Measurements from ENCODE around the gene SOCS1.

The SOCS1 gene

GRCh38 chr16:11205065-11205699 lies 50.8 kb downstream of the SOCS1 start:
- H3K4me2 ChIP-seq = peak overlapping the region; percentile 87
- H3K27ac ChIP-seq = peak overlapping the region; percentile 57; the same call in 1 of the 2 replicates
- no peaks in the 10 kb centered on the region for H3K36me3 ChIP-seq
- H3K9me3 ChIP-seq = peaks cover 14% of the 10 kb centered on the region
- no peaks in the 10 kb centered on the region for H4K20me1 ChIP-seq
- no peak overlapping the region for H3K4me3 ChIP-seq
- peaks cover 82% of the 10 kb centered on the region for H3K4me1 ChIP-seq
- H3K27me3 ChIP-seq = no peaks in the 10 kb centered on the region
- peak overlapping the region; percentile 60 for H3K9ac ChIP-seq
- TF ChIP-seq Cebpa-rat (IDR thresholded peaks at IDR 0.05) = no peak

DNA sequence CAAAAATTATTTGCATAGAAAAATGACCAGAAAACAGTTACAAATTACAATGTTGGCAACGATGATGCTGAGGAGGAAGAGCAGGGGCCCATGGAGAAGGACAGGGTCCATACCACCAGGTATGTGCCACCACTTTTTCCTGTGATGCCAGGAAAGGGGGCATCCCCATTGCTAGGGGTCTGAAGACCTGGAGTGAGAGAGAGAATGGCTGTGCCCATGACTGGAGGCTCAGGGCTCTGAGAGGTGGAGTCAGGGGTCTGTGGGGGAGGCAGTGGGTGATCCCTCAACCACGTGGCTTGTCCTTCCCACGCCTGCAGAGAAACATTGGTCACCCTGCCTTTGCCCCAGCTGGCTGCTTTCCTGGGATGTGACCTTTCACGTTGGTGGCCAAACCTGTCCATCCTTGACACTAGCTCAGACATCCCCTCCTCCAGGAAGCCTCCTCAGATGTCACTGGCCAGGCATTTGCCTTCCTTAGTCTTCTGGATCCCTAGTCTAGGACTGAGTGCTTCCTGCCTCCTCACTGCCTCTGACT lies 51.4 kb downstream of the SOCS1 start:
- Histone ChIP-seq H4K20me1 (no peaks in the 10 kb centered on the region), H3K27ac (no peak overlapping the region), H3K36me3 (no peaks in the 10 kb centered on the region), H3K9me3 (peaks cover 14% of the 10 kb centered on the region), H3K4me1 (peaks cover 76% of the 10 kb centered on the region), H3K4me2 (peak overlapping the region; percentile 87), H3K27me3 (no peaks in the 10 kb centered on the region), H3K9ac (no peak overlapping the region), H3K4me3 (no peak overlapping the region)
- no peak for TF ChIP-seq Cebpa-rat (IDR thresholded peaks at IDR 0.05)
